Smooth muscle cell (in vitro differentiated cells): ENCODE data around the gene ITPKB. TPM values are rescaled to one million over a fixed set of nuclear protein-coding genes. Genes with fewer than 3 reads are reported as not detected.

Experiments used
- DNase-seq: peaks from one replicate; lab custom pipeline; 2025; ENCODE audit not compliant: unreplicated experiment; lab: John Stamatoyannopoulos, UW
- H2AFZ ChIP-seq: fragments of 200-600 bp; sonication (generic); 2 replicates; pipeline ENCODE4 v1.6.0; 2016; ENCODE audit warnings: antibody characterized with exemption, low read depth, mild to moderate bottlenecking
- H3F3A ChIP-seq: fragments of 200-600 bp; sonication (generic); 2 replicates; pipeline ENCODE4 v1.6.0; 2017; ENCODE audit warnings: antibody characterized with exemption, low read depth
- H3K27ac ChIP-seq: fragments of 200-600 bp; sonication (generic); 2 replicates; pipeline ENCODE4 v1.5.1; 2016; ENCODE audit warnings: low read depth, mild to moderate bottlenecking
- H3K27me3 ChIP-seq: fragments of 200-600 bp; sonication (generic); 2 replicates; pipeline ENCODE4 v1.6.1; 2016; ENCODE audit warnings: low read depth, mild to moderate bottlenecking
- H3K36me3 ChIP-seq: fragments of 200-600 bp; sonication (generic); 2 replicates; pipeline ENCODE4 v1.5.1; 2016; ENCODE audit warnings: low read depth
- H3K4me1 ChIP-seq: fragments of 200-600 bp; sonication (generic); 2 replicates; pipeline ENCODE4 v1.5.1; 2016; ENCODE audit warnings: low read depth
- H3K4me2 ChIP-seq: fragments of 200-600 bp; sonication (generic); 2 replicates; pipeline ENCODE4 v1.6.0; 2016; ENCODE audit warnings: mild to moderate bottlenecking
- H3K4me3 ChIP-seq: fragments of 200-600 bp; sonication (generic); 2 replicates; pipeline ENCODE4 v1.5.1; 2016; ENCODE audit warnings: mild to moderate bottlenecking
- H3K79me2 ChIP-seq: fragments of 200-600 bp; sonication (generic); 2 replicates; pipeline ENCODE4 v1.6.0; 2016; ENCODE audit warnings: low read depth, mild to moderate bottlenecking
- H3K9ac ChIP-seq: fragments of 200-600 bp; sonication (generic); 2 replicates; pipeline ENCODE4 v1.6.0; 2016; ENCODE audit warnings: low read depth
- H3K9me3 ChIP-seq: fragments of 200-600 bp; sonication (generic); replicated peaks from 2 replicates; pipeline ENCODE4 v1.5.1; 2016; ENCODE audit warnings: low read depth
- H4K20me1 ChIP-seq: fragments of 200-600 bp; sonication (generic); 2 replicates; pipeline ENCODE4 v1.6.0; 2016; ENCODE audit warnings: low read depth
- WGBS: methylation state at CpG from one replicate; pipeline ENCODE4 v1.1.7; 2016; ENCODE audit warnings: low lambda C conversion rate; 5-methylcytosine and 5-hydroxymethylcytosine counted together
- polyA plus RNA-seq: library from polyadenylated mRNA; unstranded; fragments of >200 nt; fragmentation: Nextera tagmentation; extraction: Ambion mirVana; gene quantifications from 2 replicates; pipeline ENCODE4 v1.2.1, GENCODE V29; 2016
- total RNA-seq: library from RNA; depleted of rRNA; stranded (reverse); fragments of >200 nt; gene quantifications from 2 replicates; pipeline ENCODE4 v1.2.3, GENCODE V29; 2014
- TF ChIP-seq, protein P1 (sequence below): fragments of 200-600 bp; sonication (generic); IDR thresholded peaks from 2 replicates; pipeline ENCODE4 v1.5.1; 2017; ENCODE audit warnings: borderline replicate concordance, mild to moderate bottlenecking, antibody characterized with exemption; ENCODE audit not compliant: insufficient read depth, poor library complexity, severe bottlenecking

Gene ITPKB
- total and polyA plus RNA-seq, 2 experiments from 2014 or later: 8.9 to 11.4 TPM

DNA sequence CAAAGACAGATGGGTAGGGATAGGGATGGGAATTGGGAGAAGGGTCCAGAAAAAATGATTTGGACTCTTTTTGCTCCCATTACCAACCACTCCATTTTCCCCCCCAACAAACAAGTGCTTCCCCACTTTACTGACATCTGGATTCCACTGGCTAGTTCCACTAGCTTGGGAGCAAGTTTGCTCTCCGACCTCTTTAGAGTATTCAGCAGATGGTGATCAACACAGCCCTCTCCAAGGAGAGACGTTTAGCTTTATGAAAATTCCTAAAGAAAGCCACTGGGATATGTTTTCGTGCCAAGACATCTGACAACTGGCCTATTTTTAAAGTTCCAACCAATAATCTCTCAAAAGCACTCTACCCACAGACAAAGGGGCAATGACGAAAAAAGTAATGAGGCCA is 50.3 kb downstream of the ITPKB start:
- peaks cover 18% of the 10 kb centered on the region for H3K4me1 ChIP-seq
- H4K20me1 ChIP-seq: no peaks in the 10 kb centered on the region
- no peak overlapping the region for H2AFZ ChIP-seq
- no peak for DNase-seq
- no peaks in the 10 kb centered on the region for H3K27me3 ChIP-seq
- no peak overlapping the region for H3K4me2 ChIP-seq
- H3F3A ChIP-seq: peaks cover 19% of the 10 kb centered on the region
- no peak overlapping the region for H3K9ac ChIP-seq
- no peaks in the 10 kb centered on the region for H3K36me3 ChIP-seq
- H3K79me2 ChIP-seq: peaks cover 15% of the 10 kb centered on the region
- H3K9me3 ChIP-seq: no peaks in the 10 kb centered on the region
- no peak overlapping the region for H3K4me3 ChIP-seq
- 63% methylated on average over 4 of the region's 4 CpGs for WGBS
- no peak overlapping the region for H3K27ac ChIP-seq
- TF ChIP-seq, protein P1, sequence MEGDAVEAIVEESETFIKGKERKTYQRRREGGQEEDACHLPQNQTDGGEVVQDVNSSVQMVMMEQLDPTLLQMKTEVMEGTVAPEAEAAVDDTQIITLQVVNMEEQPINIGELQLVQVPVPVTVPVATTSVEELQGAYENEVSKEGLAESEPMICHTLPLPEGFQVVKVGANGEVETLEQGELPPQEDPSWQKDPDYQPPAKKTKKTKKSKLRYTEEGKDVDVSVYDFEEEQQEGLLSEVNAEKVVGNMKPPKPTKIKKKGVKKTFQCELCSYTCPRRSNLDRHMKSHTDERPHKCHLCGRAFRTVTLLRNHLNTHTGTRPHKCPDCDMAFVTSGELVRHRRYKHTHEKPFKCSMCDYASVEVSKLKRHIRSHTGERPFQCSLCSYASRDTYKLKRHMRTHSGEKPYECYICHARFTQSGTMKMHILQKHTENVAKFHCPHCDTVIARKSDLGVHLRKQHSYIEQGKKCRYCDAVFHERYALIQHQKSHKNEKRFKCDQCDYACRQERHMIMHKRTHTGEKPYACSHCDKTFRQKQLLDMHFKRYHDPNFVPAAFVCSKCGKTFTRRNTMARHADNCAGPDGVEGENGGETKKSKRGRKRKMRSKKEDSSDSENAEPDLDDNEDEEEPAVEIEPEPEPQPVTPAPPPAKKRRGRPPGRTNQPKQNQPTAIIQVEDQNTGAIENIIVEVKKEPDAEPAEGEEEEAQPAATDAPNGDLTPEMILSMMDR: no peak

DNA sequence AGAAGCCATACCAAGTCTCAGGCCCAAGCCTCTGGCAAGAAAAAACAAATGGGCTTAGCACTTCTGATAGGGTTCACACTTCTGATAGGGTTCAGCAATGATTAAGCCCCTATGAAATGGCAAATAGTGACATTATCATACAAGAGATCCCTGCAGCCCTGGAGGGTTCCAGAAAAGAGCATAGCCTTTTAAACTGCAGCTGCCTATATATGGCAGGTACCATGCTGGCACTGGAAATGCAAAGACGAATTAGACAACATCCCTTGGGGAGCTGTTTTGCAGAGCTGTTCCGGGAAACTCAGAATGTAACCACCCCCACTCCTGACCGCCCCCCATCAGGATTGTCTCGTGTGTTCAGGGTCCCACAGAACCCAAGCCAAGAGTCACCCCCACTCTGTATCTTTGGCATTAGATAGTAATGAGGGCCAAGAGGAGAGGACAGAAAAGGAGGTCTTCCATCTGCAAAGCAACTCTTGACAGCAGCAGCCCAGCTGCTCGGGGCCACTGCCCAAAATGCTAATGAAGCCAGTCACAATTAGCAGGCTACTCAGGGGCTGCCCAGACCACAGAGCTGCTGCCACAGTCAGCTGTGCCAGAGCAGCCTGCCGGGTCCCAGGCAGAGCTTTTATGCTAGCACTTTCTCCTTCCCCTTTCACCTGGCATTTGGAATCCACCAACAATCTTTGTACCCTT is 50.9 kb downstream of the ITPKB start:
- H3K4me1 ChIP-seq: peaks cover 18% of the 10 kb centered on the region
- H4K20me1 ChIP-seq: no peaks in the 10 kb centered on the region
- H3K36me3 ChIP-seq: no peaks in the 10 kb centered on the region
- no peak overlapping the region for H3K9ac ChIP-seq
- no peak for DNase-seq
- TF ChIP-seq, protein P1: no peak
- H3F3A ChIP-seq: peaks cover 15% of the 10 kb centered on the region
- no peaks in the 10 kb centered on the region for H3K9me3 ChIP-seq
- 76% methylated on average over 6 of the region's 6 CpGs for WGBS
- no peak overlapping the region for H2AFZ ChIP-seq
- H3K79me2 ChIP-seq: peaks cover 15% of the 10 kb centered on the region
- no peak overlapping the region for H3K27ac ChIP-seq
- H3K4me2 ChIP-seq: no peak overlapping the region
- no peaks in the 10 kb centered on the region for H3K27me3 ChIP-seq
- no peak overlapping the region for H3K4me3 ChIP-seq

DNA sequence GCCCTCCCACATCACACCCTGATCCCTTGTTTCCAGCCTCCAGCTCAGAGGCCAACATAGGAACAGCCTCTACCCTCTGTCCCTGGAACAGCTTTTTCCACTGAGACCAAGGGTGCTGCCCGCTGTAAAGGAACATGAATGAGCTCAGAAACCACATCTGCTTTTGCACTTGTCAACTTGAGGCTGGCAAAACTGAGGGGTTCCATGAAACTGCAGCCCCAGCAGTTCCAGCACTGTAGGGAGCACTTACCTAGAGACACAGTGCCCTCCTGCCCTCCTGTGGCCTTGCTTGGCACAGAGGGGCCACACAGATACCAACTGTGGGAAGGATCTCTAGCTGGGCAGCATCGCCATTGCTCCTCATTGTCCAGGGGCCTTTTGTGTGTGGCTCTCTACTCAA is 51.7 kb downstream of the ITPKB start:
- Histone ChIP-seq H3K27ac (no peak overlapping the region), H3K27me3 (no peaks in the 10 kb centered on the region), H3K79me2 (peaks cover 15% of the 10 kb centered on the region), H3K4me1 (peaks cover 12% of the 10 kb centered on the region), H4K20me1 (no peaks in the 10 kb centered on the region), H3K9ac (no peak overlapping the region), H3K9me3 (no peaks in the 10 kb centered on the region), H3F3A (peaks cover 9% of the 10 kb centered on the region), H3K4me2 (no peak overlapping the region), H3K36me3 (no peaks in the 10 kb centered on the region), H2AFZ (no peak overlapping the region), H3K4me3 (no peak overlapping the region)
- TF ChIP-seq, protein P1: no peak
- no peak for DNase-seq
- 100% methylated on average over 2 of the region's 2 CpGs for WGBS
